RWPE2 (cell line): ENCODE data around the gene HHAT.

ENCODE experiments used
- ATAC-seq: fragments of 200-7000 bp; cut with Tn5 transposase; 3 replicates; pipeline ENCODE4 v1.9.1; 2021; ENCODE audit warnings: low read depth
- DNase-seq: peaks from one replicate; pipeline ENCODE4 v3.0.0-alpha.2; 2020; ENCODE audit warnings: low spot score
- H3K27ac ChIP-seq: fragments of 450-650 bp; 2 replicates; pipeline ENCODE4 v1.5.1; 2017; ENCODE audit warnings: mild to moderate bottlenecking; ENCODE audit not compliant: poor library complexity, severe bottlenecking
- H3K27me3 ChIP-seq: fragments of 250-450 bp; sonication (Bioruptor Pico); 2 replicates; pipeline ENCODE4 v1.5.1; 2021; ENCODE audit warnings: mild to moderate bottlenecking, moderate library complexity; ENCODE audit not compliant: insufficient read depth, poor library complexity, severe bottlenecking
- H3K36me3 ChIP-seq: fragments of 250-450 bp; sonication (Bioruptor Pico); 2 replicates; pipeline ENCODE4 v1.5.1; 2020; ENCODE audit warnings: low read depth, mild to moderate bottlenecking, moderate library complexity
- H3K4me1 ChIP-seq: fragments of 250-450 bp; sonication (Bioruptor Pico); 2 replicates; pipeline ENCODE4 v1.5.1; 2021; ENCODE audit warnings: mild to moderate bottlenecking, moderate library complexity; ENCODE audit not compliant: insufficient read depth, poor library complexity, severe bottlenecking
- H3K4me3 ChIP-seq: fragments of 250-450 bp; sonication (Bioruptor Pico); 2 replicates; pipeline ENCODE4 v1.5.1; 2021; ENCODE audit warnings: mild to moderate bottlenecking, moderate library complexity; ENCODE audit not compliant: severe bottlenecking
- H3K9me3 ChIP-seq: fragments of 250-450 bp; sonication (Bioruptor Pico); 2 replicates; pipeline ENCODE4 v1.5.1; 2021; ENCODE audit warnings: mild to moderate bottlenecking, moderate library complexity; ENCODE audit not compliant: severe bottlenecking
- CTCF ChIP-seq: fragments of 450-650 bp; IDR thresholded peaks from one replicate; pipeline ENCODE4 v1.5.1; 2017; ENCODE audit warnings: mild to moderate bottlenecking, moderate library complexity; ENCODE audit not compliant: poor library complexity, severe bottlenecking

HHAT gene

GRCh38 chr1:210302501-210302900, 26.2 kb upstream of the HHAT start:
- Histone ChIP-seq H3K36me3 (no peaks in the 10 kb centered on the region), H3K4me3 (no peak overlapping the region), H3K27me3 (no peaks in the 10 kb centered on the region), H3K27ac (no peak overlapping the region), H3K4me1 (no peaks in the 10 kb centered on the region), H3K9me3 (no peaks in the 10 kb centered on the region)
- no peak for TF ChIP-seq CTCF
- ATAC-seq: no peak
- DNase-seq: no peak

GRCh38 chr1:210303391-210303790, 25.3 kb upstream of the HHAT start:
- H3K27ac ChIP-seq: no peak overlapping the region
- TF ChIP-seq CTCF: no peak
- H3K4me1 ChIP-seq: no peaks in the 10 kb centered on the region
- ATAC-seq (no peak), DNase-seq (no peak)
- H3K36me3 ChIP-seq: no peaks in the 10 kb centered on the region
- H3K4me3 ChIP-seq: no peak overlapping the region
- no peaks in the 10 kb centered on the region for H3K27me3 ChIP-seq
- no peaks in the 10 kb centered on the region for H3K9me3 ChIP-seq

GRCh38 chr1:210310562-210311153, 18.0 kb upstream of the HHAT start:
- Histone ChIP-seq H3K4me1 (no peaks in the 10 kb centered on the region), H3K27ac (no peak overlapping the region), H3K27me3 (no peaks in the 10 kb centered on the region), H3K9me3 (no peaks in the 10 kb centered on the region), H3K36me3 (no peaks in the 10 kb centered on the region), H3K4me3 (no peak overlapping the region)
- ATAC-seq (no peak), DNase-seq (no peak)
- TF ChIP-seq CTCF: no peak

- DNase-seq: no peak
- Histone ChIP-seq H3K27ac (no peak overlapping the region), H3K36me3 (no peaks in the 10 kb centered on the region), H3K4me3 (no peak overlapping the region), H3K4me1 (no peaks in the 10 kb centered on the region), H3K9me3 (no peaks in the 10 kb centered on the region), H3K27me3 (no peaks in the 10 kb centered on the region)
- no peak for ATAC-seq
- TF ChIP-seq CTCF: no peak
Measured at GRCh38 chr1:210311726-210312493, 16.8 kb upstream of the HHAT start.

- Histone ChIP-seq H3K9me3 (no peaks in the 10 kb centered on the region), H3K4me3 (no peak overlapping the region), H3K27ac (no peak overlapping the region), H3K36me3 (no peaks in the 10 kb centered on the region), H3K27me3 (no peaks in the 10 kb centered on the region), H3K4me1 (no peaks in the 10 kb centered on the region)
- DNase-seq (no peak), ATAC-seq (no peak)
- TF ChIP-seq CTCF: no peak
Measured at GRCh38 chr1:210313046-210313595, 15.6 kb upstream of the HHAT start.
